ENCODE data around the gene CKAP4. TPM values are rescaled to one million over a fixed set of nuclear protein-coding genes. Genes with fewer than 3 reads are reported as not detected.
A peak's percentile ranks its signal among the peaks of the same experiment; 100 is the strongest.

The CKAP4 gene
- total and polyA plus RNA-seq, 9 of the 15 experiments (the other 6 are each of a cell fraction or from before 2014, with no cell fraction given): 0.08 to 0.20 TPM; not detected in 7

GRCh38 chr12:106282457-106283097, 34.8 kb upstream of the CKAP4 start (continued):
- TF ChIP-seq MAZ (CRISPR knock-in tag; conservative IDR thresholded peaks at IDR 0.05 in 1 of 2, IDR thresholded peaks at IDR 0.05 in 1 of 2) (peak in 1 of 2 experiments; percentile 57; a peak in 2 of 4 replicates), CBX3 (IDR thresholded peaks at IDR 0.05; ENCODE audit: borderline replicate concordance in 1 of 2, low read length in 2 of 2) (peak in 1 of 2 experiments; percentile 97; a peak in 2 of 3 replicates), JUND (IDR thresholded peaks at IDR 0.05; ENCODE audit: borderline replicate concordance, low read depth, low read length) (peak; percentile 32; the same call in 1 of the 2 replicates), JUND (tag; IDR thresholded peaks at IDR 0.05; ENCODE audit: borderline replicate concordance, low read depth, low read length) (no peak), SNIP1 (IDR thresholded peaks at IDR 0.05; ENCODE audit: low read depth) (no peak), CBX5 (IDR thresholded peaks at IDR 0.05; ENCODE audit: borderline replicate concordance, low read depth) (peak; percentile 84; the same call in 1 of the 2 replicates), MEF2A (IDR thresholded peaks at IDR 0.05; ENCODE audit: control insufficient read depth, low read depth, low read length) (no peak), REST (IDR thresholded peaks at IDR 0.05; ENCODE audit: borderline replicate concordance) (peak; percentile 78), REST (CRISPR knock-in tag; IDR thresholded peaks at IDR 0.05; ENCODE audit: low read depth) (no peak), ZNF146 (CRISPR knock-in tag; IDR thresholded peaks at IDR 0.05; ENCODE audit: unreplicated experiment) (no peak), CBX1 (IDR thresholded peaks at IDR 0.05; ENCODE audit: low read depth) (peak; percentile 65; the same call in 1 of the 2 replicates), SMC3 (conservative IDR thresholded peaks at IDR 0.05; ENCODE audit: insufficient read depth, low read depth, low read length) (peak; percentile 76), CTCF (IDR thresholded peaks at IDR 0.05 in 2 of 3, conservative IDR thresholded peaks at IDR 0.05 in 1 of 3; ENCODE audit: insufficient read depth in 2 of 3, low read depth in 1 of 3, low read length in 3 of 3) (peak; percentile 77 to 82 (median 78))

Data from K562 (cell line).